HG03571 (cell line): Measurements from ENCODE around the gene PIP4K2B.
"Not testable (repeated sequence)": the region's sequence is repeated elsewhere in the genome, so short reads cannot be mapped to it uniquely, and the experiment has no call there.

Experiments used
- ATAC-seq: cut with Tn5 transposase; IDR thresholded peaks from one replicate; pipeline ENCODE4 v1.9.1; 2021; ENCODE audit not compliant: unreplicated experiment

PIP4K2B gene

DNA sequence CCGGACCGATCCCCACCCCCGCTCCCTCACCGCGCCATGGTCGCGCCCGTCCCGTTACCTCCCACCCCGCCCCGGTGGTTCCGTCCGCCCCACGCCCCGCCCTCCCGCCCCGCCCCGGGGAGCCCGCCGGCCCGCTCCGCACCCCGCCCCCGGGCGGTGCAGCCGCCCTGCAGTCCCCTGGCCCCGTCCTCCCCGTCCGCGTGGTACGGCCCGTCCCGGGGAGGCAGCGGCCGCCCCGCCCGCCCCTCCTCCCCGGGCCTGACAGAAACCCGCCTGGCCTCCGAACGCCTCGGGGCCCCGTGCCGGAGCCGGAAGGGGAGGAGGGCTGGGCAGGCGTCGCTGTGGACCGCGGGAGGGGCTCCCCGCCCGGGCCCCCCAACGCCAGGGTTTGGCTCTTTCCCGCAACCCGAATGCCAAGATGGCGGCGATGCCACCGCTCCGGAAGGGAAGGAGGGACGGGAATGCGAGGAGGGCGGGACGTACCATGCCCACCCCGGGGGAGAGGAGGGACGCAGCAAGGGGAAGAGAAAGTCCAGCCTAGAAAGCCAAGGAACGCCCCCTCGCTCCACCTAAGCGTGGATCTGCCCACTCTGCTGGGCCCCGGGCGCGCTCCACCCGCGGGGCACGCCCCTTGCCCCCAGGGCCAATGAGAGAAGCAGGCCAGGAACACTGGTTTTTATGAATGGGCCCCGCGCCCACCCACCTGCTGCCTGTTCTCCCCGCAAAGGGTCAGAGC is at the start of gene PIP4K2B:
PIP4K2B (minus strand) TSS at position 56 of the 736 bp plus-strand sequence. CDS start 132 bp downstream, outside the sequence.
- peak; percentile 74 for ATAC-seq

DNA sequence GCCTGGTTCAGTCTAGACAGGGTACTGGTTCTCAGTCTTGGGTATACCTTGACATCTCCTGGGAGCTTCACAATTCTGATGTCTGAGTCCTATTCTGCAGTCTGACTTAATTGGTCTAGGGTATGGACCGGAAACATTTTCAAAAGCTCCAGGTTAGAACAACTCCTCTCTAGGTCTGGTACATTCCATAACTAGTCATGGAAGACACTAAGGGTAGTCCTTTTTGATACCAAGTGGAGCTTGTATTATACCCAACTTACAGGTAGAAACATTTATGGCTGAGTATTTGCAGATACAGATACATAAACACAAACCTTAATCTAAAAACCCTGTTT is 49.2 kb upstream of the PIP4K2B start:
- ATAC-seq, result no peak

DNA sequence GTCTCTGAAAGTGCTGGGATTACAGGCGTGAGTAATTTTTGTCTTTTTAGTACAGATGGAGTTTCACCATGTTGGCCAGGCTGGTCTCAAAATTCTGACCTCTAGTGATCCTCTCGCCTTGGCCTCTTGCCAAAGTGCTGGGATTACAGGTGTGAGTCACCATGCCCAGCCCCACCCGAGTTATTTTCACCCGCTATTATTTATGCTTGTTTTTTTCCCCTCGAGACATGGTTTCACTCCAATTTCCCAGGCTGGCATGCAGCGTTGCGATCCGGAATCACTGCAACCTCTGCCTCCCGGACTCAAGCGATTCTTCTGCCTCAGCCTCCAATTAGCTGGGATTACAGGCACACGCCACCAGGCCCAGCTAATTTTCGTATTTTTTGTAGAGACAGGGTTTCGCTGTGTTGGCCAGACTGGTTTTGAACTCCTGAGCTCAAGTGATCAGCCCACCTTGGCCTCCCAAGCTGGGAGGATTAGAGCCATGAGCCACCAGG is 45.0 kb upstream of the PIP4K2B start:
- no peak for ATAC-seq

GRCh38 chr17:38825762-38826247 is 26.4 kb upstream of the PIP4K2B start:
- no peak for ATAC-seq

DNA sequence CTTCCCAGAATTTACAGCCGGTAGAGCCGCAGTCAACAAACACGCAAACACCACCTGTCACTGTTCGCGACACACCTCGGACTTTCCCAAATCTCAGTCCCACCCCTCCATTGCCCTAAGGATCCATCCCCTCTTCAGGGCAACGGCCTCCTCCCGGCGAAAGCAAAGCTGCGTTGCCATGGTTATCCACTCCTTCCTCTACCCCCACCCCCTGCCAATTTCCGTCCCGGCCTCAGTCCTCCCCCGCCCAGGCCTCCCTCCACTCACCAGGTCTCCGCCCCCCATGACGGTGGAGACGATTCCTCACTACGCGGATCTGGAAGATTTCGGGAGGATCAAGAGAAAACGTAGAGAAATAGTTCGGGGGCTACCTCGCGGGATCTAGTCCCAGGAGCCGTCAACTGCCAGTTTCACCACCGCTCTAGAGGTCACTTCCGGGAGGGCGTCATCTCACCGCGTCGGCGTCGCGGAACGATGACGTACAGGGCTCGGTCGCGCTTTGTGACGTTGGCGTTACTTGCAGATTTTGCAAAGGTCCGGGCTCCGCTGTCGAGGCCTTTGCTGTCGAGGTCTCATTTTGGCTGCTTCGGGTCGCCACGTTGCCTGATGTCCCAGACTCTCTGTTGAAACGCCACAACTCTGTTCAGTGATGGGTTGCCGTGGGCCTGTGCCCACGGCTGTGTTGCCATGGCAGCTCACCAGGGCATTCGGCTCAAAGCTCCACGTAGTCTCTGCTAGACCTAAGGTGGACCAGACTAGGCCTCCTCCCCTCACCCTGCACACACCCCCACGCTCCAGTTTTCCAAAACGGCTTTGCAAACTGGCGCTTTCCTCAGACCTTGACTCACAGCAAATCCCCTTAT is 25.8 kb upstream of the PIP4K2B start, which contains the start of gene CWC25:
CWC25 (minus strand) TSS at position 423 of the 863 bp plus-strand sequence; CDS start at position 285, 138 bp downstream.
- peak; percentile 81 for ATAC-seq

GRCh38 chr17:38815576-38816193 is 16.3 kb upstream of the PIP4K2B start:
- no peak for ATAC-seq

DNA sequence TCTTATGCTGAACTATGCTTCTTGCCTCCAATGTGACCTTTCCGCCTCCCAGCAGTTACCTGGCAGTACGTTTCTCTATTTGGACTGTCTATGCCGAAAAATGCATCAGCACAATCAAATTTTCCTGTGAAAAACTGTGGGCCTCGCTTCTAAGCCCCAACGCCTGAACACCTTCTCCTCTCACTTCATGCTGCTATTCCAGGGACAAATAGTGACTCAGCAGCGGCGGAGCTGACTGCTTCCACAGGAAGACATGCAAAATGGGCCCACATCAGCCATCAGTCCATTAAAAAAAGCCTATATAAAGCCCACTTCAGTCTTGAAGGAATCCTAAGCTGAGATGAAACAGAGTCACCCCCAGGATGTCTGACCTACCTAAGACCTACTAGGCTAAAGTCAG is 10.5 kb upstream of the PIP4K2B start:
- no peak for ATAC-seq

- no peak for ATAC-seq
Observed at GRCh38 chr17:38800237-38800760, 943 bp upstream of the PIP4K2B start.

- peak; percentile 6 for ATAC-seq
Observed at GRCh38 chr17:38798614-38799500, 499 bp downstream of the PIP4K2B start.

DNA sequence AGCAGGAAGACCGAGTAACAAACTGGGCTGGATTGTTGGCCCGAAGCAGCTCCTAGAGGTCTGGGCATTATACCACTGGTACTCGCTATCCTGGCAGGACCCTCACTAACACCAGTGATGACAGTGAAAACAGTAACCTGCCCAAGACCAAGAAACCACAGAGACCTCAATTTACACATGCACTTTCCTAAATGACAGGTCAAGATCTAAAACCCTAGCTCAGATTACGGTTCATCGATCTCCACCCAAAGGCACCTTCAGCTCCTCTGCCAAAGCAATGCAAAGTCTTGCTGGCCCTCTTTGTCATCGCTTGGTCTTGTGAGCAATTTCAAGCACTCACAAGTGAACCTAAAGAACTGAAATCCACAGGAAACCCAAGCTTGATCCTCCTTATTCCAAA is 1.5 kb downstream of the PIP4K2B start:
- ATAC-seq, result no peak

DNA sequence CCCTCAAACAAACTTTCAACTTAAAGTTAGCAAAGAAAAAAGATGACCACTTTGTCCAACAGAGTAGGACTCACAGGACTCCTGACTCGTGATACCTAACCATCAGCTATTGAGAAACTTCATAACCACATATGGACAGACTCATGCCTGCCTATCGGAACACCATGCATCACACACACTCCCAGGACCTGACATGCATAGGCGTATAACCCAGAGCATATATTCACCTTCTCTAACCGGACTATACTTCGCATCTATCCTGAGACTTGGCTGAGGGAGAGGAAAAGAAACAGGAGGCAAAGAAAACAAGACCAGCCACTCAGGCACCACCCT is 2.2 kb downstream of the PIP4K2B start:
- ATAC-seq, result no peak

- ATAC-seq, result no peak
Observed at GRCh38 chr17:38796451-38797157, 2.8 kb downstream of the PIP4K2B start.

DNA sequence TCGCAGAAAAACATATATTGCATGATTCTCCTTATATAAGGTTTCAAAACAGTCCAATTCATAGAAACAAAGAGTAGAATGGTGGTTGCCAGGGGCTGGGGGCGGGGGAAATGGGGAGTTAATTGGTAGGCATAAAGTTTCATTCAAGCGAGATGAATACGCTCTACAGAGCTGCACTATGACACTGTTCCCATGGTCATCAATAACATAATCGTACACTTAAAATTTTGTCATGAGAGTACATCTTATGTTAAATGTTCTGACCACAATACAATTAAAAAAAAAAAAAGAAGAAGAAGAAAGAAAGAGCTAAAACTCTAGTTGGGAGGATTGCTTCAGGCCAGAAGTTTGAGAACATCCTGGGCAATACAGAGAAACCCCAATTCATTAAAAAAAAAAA is 5.1 kb downstream of the PIP4K2B start:
- no peak for ATAC-seq

- ATAC-seq, result no peak
Observed at GRCh38 chr17:38791162-38791561, 8.2 kb downstream of the PIP4K2B start.

DNA sequence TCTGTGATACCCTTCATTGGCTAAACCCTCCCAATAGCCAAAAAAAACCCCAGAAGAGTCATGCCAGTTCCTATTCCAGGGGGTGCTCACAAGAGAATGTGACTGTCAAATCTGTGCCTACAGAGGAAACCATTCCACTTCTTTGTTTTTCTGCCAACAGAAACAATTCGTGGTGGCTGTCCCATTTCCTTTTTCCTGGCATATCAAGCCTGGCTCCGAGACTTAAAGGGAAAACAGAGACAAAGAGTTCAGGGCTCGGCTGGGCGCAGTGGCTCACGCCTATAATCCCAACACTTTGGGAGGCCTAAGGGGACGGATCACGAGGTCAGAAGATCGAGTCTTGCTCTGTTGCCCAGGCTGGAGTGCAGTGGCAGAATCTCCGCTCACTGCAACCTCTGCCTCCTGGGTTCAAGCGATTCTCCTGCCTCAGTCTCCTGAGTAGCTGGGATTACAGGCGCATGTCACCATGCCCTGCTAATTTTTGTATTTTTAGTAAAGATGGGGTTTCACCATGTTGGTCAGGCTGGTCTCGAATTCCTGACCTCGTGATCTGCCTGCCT is 9.1 kb downstream of the PIP4K2B start:
- ATAC-seq, result not testable (repeated sequence)

DNA sequence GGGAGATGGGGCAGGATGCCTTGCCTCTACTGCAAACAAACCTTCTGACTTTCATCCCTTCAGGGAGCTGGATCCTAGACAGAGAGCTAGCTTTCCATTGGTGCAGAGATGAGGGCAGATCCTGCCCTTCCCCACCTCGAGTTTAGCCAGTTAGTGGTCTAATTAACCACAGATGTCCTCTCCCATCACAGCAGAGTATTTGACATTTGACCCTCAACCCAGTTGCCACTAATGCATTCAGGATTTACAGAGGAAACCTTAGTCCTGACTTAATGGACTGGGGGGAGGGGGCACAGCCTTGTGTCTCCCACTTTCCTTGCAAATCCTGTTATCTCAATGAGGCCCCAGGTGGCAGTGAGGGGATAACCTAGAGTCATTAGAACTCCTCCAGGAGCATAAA is 10.2 kb downstream of the PIP4K2B start:
- no peak for ATAC-seq

DNA sequence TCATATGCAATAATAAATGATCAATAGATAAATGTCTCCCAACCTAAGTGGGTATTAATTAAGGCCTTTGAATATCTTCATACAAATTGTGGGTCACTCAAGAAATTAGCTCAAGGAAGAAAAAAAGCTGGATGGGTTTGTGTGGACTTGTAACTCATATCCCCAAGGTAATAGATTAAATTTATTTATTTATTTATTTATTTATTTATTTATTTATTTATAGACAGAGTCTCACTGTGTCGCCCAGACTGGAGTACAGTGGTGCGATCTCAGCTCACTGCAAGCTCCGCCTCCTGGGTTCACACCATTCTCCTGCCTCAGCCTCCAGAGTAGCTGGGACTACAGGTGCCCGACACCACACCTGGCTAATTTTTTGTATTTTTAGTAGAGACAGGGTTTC is 11.4 kb downstream of the PIP4K2B start:
- ATAC-seq, result not testable (repeated sequence)

DNA sequence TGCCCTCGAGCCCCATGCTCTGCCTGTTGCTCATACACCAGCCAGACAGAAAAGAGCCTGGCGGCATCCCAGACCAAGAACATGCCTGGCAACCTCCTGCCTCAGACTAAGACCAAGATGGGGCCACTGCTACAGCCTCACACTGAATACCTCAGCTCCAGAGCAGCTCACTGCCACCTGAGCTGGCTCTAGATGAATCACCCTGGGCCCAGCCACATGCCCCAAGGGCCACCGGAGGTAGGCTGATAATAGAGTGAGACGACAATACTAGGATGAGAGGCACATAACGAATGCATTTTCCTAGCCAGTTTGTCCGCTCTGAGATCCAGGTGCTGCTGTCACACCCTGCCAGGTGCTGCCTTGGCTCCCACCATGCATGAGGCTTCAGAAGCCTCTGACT is 13.0 kb downstream of the PIP4K2B start:
- ATAC-seq, result no peak

GRCh38 chr17:38783227-38783626 is 16.1 kb downstream of the PIP4K2B start:
- ATAC-seq, result no peak
